ENCODE measurements around the gene JPT2.

DNA sequence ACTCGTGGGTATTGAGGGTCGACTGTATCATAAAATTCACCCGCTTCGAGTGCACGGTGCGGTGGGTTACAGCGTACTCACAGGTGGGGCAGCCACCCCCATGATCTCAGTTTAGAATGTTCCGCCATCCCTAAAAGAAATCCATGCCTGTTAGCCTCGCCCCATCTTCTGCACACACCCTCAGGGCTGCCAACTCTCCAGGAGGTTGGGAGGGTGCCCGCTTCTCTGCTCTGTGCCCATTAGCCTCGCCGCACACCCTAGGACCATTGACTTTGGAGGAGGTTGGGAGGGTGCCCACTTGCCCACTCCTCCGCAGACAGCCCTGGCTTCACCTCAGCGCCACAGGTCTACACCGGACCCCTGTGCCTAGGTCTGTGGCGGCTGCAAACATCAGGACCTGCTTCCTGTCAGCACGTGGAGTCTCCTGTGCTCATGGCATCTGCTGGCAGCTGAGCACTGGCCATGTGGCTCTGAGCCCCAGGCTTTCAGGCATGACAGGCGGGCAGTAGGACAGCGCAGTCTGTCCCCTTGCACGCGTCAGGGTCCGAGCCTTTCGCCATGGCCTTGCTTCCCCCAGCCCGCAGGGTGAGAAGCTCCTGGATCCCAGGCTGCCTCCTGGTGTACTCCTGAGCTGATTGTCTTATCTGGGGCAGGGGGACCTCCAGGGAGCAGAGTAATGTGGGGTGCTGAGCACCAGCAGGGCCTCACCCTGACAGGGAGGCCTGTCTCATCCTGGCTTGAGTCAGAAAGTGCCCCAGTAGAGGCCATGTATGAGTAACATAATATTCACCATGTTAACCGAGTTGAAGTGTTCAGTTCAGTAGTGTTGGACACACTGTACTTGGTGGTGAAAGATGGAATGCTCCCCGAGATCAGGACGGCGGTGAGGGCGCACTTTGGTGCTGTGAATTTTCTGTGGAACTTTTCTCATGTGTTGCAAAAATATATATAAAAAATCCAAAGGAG lies 71.4 kb downstream of the JPT2 start:
- no peak for TF ChIP-seq CTCF (IDR thresholded peaks at IDR 0.05)
- no peak for TF ChIP-seq POLR2A (IDR thresholded peaks at IDR 0.05)
